ENCODE measurements around the gene TRAPPC2B.

GRCh38 chr19:57377498-57378146 is 14.3 kb downstream of the TRAPPC2B start:
- TF ChIP-seq CTCF (IDR thresholded peaks at IDR 0.05) (no peak), POLR2A (IDR thresholded peaks at IDR 0.05) (no peak)
